Measurements from ENCODE around the gene LRRTM4. TPM values are rescaled to one million over a fixed set of nuclear protein-coding genes. Genes with fewer than 3 reads are reported as not detected.

LRRTM4 gene
- total and polyA plus RNA-seq, 2 of the 13 experiments (the other 11 are each of a cell fraction or from before 2014, with no cell fraction given) = 1.2 TPM

GRCh38 chr2:76737607-76738006 is 784.6 kb downstream of the LRRTM4 start:
- ChIA-PET CTCF (ENCODE audit: low intra/inter-chr PET ratio, low total read pairs) (no interaction called here), POLR2A (no interaction called here)
- Histone ChIP-seq H3K4me2 (ENCODE audit: low read depth, low read length) (no peak overlapping the region), H3K4me3 (replicated peaks in 1 of 3; ENCODE audit: insufficient read depth in 1 of 3, low read depth in 2 of 3, low read length in 3 of 3) (no peak overlapping the region), H3K27ac (ENCODE audit: extremely low read length, insufficient read depth, low read length) (no peak overlapping the region), H4K20me1 (ENCODE audit: insufficient read depth, low read length) (no peaks in the 10 kb centered on the region), H3K9ac (ENCODE audit: insufficient read depth, low read depth, low read length) (no peak overlapping the region), H3K27me3 (ENCODE audit: control insufficient read depth in 1 of 2, insufficient read depth in 2 of 2, low read length in 2 of 2) (no peaks in the 10 kb centered on the region), H3K9me3 (ENCODE audit: low read length) (no peaks in the 10 kb centered on the region), H3K4me1 (ENCODE audit: insufficient read depth, low read length) (no peaks in the 10 kb centered on the region), H3K79me2 (ENCODE audit: insufficient read depth, low read length) (no peaks in the 10 kb centered on the region), H3K36me3 (replicated peaks in 1 of 2; ENCODE audit: control insufficient read depth in 1 of 2, insufficient read depth in 2 of 2, low read length in 2 of 2) (no peaks in the 10 kb centered on the region), H2AFZ (ENCODE audit: low read length) (no peak overlapping the region)
- BruUV-seq (replicated peaks) = no TSS peak
- intact Hi-C loops (cut with micrococcal nuclease; ENCODE audit: unreplicated experiment) (no loop called here), in situ Hi-C loops (cut with HindIII; ENCODE audit: extremely low pct_ligation_motif_present, low pct_unique_long_range_greater_than_20kb) (no loop called here)
- 15% methylated on average over 1 of the region's 1 CpG for WGBS (ENCODE audit: low lambda C conversion rate)
- FAIRE-seq = no peak
- DNase-seq (ENCODE audit: low spot score) = no peak
- ATAC-seq = no peak
- no peak for TF ChIP-seq TP53 (CRISPR knock-in tag; conservative IDR thresholded peaks at IDR 0.05)
- TF ChIP-seq ZNF430 (CRISPR knock-in tag; IDR thresholded peaks at IDR 0.05) = no peak
- TF ChIP-seq, protein P1, sequence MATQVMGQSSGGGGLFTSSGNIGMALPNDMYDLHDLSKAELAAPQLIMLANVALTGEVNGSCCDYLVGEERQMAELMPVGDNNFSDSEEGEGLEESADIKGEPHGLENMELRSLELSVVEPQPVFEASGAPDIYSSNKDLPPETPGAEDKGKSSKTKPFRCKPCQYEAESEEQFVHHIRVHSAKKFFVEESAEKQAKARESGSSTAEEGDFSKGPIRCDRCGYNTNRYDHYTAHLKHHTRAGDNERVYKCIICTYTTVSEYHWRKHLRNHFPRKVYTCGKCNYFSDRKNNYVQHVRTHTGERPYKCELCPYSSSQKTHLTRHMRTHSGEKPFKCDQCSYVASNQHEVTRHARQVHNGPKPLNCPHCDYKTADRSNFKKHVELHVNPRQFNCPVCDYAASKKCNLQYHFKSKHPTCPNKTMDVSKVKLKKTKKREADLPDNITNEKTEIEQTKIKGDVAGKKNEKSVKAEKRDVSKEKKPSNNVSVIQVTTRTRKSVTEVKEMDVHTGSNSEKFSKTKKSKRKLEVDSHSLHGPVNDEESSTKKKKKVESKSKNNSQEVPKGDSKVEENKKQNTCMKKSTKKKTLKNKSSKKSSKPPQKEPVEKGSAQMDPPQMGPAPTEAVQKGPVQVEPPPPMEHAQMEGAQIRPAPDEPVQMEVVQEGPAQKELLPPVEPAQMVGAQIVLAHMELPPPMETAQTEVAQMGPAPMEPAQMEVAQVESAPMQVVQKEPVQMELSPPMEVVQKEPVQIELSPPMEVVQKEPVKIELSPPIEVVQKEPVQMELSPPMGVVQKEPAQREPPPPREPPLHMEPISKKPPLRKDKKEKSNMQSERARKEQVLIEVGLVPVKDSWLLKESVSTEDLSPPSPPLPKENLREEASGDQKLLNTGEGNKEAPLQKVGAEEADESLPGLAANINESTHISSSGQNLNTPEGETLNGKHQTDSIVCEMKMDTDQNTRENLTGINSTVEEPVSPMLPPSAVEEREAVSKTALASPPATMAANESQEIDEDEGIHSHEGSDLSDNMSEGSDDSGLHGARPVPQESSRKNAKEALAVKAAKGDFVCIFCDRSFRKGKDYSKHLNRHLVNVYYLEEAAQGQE (IDR thresholded peaks at IDR 0.05; ENCODE audit: borderline replicate concordance in 1 of 2, low read depth in 1 of 2, low read length in 2 of 2) = no peak
- TF ChIP-seq, protein P2, sequence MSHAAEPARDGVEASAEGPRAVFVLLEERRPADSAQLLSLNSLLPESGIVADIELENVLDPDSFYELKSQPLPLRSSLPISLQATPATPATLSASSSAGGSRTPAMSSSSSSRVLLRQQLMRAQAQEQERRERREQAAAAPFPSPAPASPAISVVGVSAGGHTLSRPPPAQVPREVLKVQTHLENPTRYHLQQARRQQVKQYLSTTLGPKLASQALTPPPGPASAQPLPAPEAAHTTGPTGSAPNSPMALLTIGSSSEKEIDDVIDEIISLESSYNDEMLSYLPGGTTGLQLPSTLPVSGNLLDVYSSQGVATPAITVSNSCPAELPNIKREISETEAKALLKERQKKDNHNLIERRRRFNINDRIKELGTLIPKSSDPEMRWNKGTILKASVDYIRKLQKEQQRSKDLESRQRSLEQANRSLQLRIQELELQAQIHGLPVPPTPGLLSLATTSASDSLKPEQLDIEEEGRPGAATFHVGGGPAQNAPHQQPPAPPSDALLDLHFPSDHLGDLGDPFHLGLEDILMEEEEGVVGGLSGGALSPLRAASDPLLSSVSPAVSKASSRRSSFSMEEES (CRISPR knock-in tag; IDR thresholded peaks at IDR 0.05) = no peak
- no peak for TF ChIP-seq YEATS2 (CRISPR knock-in tag; IDR thresholded peaks at IDR 0.05; ENCODE audit: borderline replicate concordance)
- no peak for TF ChIP-seq NFIC (IDR thresholded peaks at IDR 0.05; ENCODE audit: low read length)
- TF ChIP-seq, protein P3, sequence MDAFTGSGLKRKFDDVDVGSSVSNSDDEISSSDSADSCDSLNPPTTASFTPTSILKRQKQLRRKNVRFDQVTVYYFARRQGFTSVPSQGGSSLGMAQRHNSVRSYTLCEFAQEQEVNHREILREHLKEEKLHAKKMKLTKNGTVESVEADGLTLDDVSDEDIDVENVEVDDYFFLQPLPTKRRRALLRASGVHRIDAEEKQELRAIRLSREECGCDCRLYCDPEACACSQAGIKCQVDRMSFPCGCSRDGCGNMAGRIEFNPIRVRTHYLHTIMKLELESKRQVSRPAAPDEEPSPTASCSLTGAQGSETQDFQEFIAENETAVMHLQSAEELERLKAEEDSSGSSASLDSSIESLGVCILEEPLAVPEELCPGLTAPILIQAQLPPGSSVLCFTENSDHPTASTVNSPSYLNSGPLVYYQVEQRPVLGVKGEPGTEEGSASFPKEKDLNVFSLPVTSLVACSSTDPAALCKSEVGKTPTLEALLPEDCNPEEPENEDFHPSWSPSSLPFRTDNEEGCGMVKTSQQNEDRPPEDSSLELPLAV (CRISPR knock-in tag; conservative IDR thresholded peaks at IDR 0.05; ENCODE audit: low read depth) = no peak
- TF ChIP-seq SNAI1 (CRISPR knock-in tag; IDR thresholded peaks at IDR 0.05; ENCODE audit: borderline replicate concordance) = no peak
- no peak for TF ChIP-seq ZNF549 (CRISPR knock-in tag; IDR thresholded peaks at IDR 0.05)
- TF ChIP-seq MAX (IDR thresholded peaks at IDR 0.05) = no peak
- TF ChIP-seq, protein P4, sequence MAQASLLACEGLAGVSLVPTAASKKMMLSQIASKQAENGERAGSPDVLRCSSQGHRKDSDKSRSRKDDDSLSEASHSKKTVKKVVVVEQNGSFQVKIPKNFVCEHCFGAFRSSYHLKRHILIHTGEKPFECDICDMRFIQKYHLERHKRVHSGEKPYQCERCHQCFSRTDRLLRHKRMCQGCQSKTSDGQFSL (CRISPR knock-in tag; IDR thresholded peaks at IDR 0.05) = no peak
- TF ChIP-seq ZFP41 (CRISPR knock-in tag; IDR thresholded peaks at IDR 0.05; ENCODE audit: borderline replicate concordance) = no peak
- TF ChIP-seq ZNF251 (CRISPR knock-in tag; IDR thresholded peaks at IDR 0.05) = no peak
- no peak for TF ChIP-seq ZNF670 (CRISPR knock-in tag; IDR thresholded peaks at IDR 0.05; ENCODE audit: borderline replicate concordance)
- TF ChIP-seq ZNF207 (IDR thresholded peaks at IDR 0.05; ENCODE audit: borderline replicate concordance) = no peak
- TF ChIP-seq ZUFSP (CRISPR knock-in tag; IDR thresholded peaks at IDR 0.05; ENCODE audit: borderline replicate concordance) = no peak
- TF ChIP-seq HDAC6 (IDR thresholded peaks at IDR 0.05; ENCODE audit: low read depth, low read length) = no peak
